GM20000 (cell line): Measurements from ENCODE around the gene AFF3.

ENCODE experiments used
- DNase-seq: peaks from one replicate; pipeline ENCODE4 v3.0.0; 2012; ENCODE audit warnings: low spot score
- TF ChIP-seq, protein P1 (sequence below): IDR thresholded peaks from 2 replicates; pipeline ENCODE4 v1.5.1; 2012; ENCODE audit warnings: mild to moderate bottlenecking, control low read depth; ENCODE audit errors: extremely low read depth, missing control alignments

AFF3 gene

GRCh38 chr2:99692785-99693184 lies 449.6 kb downstream of the AFF3 start:
- TF ChIP-seq, protein P1, sequence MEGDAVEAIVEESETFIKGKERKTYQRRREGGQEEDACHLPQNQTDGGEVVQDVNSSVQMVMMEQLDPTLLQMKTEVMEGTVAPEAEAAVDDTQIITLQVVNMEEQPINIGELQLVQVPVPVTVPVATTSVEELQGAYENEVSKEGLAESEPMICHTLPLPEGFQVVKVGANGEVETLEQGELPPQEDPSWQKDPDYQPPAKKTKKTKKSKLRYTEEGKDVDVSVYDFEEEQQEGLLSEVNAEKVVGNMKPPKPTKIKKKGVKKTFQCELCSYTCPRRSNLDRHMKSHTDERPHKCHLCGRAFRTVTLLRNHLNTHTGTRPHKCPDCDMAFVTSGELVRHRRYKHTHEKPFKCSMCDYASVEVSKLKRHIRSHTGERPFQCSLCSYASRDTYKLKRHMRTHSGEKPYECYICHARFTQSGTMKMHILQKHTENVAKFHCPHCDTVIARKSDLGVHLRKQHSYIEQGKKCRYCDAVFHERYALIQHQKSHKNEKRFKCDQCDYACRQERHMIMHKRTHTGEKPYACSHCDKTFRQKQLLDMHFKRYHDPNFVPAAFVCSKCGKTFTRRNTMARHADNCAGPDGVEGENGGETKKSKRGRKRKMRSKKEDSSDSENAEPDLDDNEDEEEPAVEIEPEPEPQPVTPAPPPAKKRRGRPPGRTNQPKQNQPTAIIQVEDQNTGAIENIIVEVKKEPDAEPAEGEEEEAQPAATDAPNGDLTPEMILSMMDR: no peak
- DNase-seq: no peak

DNA sequence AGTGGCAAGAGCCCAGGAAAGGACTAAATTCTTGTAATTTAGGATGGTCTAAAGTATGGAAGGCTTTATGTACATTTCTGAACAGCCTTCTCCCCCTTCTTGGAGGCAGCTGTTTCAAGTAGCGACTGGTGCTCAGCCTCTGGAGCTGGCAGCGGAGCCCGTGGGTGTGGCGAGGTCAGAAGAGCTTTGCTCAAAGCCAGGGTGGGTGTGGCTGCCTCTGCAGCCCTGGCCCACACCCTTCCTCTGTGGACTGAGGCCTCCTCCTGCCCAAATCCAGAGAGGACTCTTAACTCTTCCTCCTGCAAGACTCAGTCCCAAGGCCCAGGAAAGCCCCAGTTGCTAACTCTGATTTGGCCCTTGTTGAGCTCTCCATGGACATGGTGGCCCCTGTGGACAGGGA lies 450.5 kb downstream of the AFF3 start:
- TF ChIP-seq, protein P1: no peak
- DNase-seq: no peak

- TF ChIP-seq, protein P1: no peak
- DNase-seq: no peak
Measured at GRCh38 chr2:99689145-99689742, 453.1 kb downstream of the AFF3 start.

DNA sequence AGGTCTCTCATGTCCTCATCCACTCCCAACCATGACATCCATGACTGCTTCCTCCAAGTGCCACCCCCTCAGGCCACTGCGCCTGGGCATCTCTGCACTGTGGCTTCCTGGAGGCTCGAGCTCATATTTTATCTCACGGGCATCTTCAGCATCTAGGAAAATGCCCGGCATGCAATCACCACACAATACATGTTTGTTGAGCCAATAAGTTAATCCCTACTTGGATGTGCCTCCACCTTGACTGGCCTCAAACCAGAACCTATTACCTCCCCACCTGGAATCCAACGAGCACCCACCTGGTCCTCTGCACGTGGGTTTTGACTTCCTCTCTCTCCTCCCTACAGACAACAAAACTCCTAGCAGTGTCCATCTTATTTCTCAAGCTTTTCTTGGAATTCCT lies 453.7 kb downstream of the AFF3 start:
- no peak for DNase-seq
- TF ChIP-seq, protein P1: no peak

DNA sequence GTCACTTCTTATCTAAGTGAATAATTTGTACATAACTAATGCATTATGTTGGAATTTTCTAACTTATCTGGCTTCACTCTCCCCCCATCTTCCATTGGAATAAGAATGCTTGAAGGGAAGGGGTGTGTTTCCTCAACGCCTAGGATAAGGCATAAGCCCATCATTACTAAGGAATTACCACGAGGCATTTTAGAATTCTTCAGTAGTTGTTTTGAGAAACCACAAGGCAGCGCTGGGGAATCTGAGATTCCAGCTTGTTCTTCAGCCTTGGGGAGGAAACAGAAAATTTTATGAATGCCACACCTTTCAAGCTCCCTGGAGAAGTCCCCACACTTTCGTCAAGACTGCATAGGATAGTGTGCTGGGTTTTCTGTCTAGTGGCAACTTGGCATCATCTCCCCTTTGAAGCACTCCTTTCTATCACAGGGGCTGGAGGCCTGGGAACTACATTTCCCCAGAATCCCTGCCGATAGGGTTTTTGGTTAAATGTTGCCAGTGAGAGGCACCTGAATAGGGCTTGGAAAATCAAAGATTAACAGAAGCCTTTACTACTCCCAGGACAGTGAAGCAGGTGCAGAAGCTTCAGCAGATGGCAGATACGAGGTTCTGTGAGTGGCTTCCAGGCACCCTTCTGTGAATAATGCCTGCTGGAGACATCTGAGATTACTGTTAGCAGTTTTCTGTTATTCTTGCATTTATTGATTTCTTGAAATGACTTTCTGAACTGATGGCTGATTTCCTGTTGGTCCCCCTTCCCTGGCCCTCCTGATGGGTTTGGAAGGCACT lies 459.9 kb downstream of the AFF3 start:
- no peak for DNase-seq
- TF ChIP-seq, protein P1: no peak

DNA sequence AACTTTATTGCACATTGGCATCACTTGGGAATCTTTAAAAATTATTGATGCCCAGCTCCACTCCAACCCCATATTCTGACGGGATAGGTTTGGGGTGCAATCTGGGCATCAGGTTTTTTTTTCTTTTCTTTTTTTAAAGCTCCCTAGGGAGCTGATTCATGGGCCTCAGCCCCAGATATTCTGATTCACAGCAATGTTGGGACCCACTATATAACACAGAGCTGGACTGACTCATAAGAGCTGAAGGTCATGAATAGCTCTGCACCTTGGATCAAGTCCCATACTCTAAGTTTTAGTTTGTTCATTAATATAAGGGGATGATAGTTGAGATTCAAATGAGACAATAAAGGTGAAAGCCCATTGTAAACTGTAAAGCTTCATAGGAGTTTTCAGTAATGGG lies 461.4 kb downstream of the AFF3 start:
- TF ChIP-seq, protein P1: no peak
- no peak for DNase-seq

DNA sequence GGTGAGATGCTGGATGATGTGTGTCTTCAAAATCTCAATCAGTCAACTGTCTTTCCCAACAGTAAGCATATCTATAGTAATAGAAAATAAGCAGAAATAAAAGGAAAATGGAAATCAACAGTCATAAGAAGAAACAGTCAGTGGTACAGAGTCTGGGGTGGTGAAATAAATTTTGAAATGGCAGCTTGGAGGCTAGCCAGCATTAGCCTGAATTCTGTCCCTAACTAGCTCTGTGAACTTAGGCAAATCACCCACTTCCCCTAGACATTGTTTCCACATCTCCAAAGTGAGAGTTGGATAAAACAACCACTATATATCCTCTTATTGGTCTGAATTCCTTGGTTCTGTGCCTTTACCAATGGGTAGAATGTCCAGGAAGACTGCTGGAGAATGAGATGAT lies 462.9 kb downstream of the AFF3 start:
- no peak for DNase-seq
- TF ChIP-seq, protein P1: no peak
